Measurements from ENCODE around the gene RRAGA.
"Not testable (repeated sequence)": the region's sequence is repeated elsewhere in the genome, so short reads cannot be mapped to it uniquely, and the experiment has no call there.

The RRAGA gene

DNA sequence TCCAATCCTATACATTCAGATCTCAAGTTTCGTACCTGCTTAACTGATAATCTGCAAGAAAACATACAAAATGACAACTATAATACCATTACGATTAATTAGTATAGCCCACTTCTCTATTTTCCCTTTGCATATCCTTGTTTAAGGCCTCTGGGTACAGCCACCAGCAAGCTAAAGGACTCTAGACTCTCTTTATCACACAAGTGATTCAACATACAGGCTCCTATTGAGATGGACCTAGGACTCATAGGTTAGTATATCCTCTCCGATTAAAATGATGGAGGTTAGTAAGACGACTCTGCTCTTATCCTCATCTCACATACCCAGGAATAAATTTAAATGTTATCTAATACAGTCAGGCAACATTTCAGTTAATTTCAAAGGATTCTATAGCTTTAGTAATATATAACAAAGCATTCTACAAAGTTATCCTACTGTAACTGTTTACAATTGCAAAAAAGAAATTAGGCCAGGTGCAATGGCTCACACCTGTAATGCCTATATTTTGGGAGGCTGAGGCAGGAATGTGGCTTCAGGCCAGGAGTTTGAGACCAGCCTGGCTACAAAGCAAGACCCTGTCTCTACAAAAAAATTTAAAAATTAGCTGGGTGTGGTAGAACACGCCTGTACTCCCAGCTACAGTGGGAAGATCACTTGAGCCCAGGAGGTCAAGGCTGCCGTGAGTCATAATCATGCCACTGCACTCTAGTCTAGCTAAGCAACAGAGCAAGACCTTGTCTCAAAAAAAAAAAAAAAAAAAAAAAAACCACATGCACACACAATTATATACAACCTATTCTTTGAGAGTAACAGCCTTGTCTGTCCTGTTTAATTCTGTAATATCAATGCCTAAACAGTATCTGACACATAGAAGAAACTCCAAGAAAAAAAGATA is 38.1 kb downstream of the RRAGA start:
- DNase-seq: no peak

- not testable (repeated sequence) for DNase-seq
These were observed 48.2 kb downstream of the RRAGA start for GRCh38 chr9:19097431-19097830.
